ENCODE data around the gene CBX5.
A peak's percentile ranks its signal among the peaks of the same experiment; 100 is the strongest.
"Not testable (repeated sequence)": the region's sequence is repeated elsewhere in the genome, so short reads cannot be mapped to it uniquely, and the experiment has no call there.

Gene CBX5

DNA sequence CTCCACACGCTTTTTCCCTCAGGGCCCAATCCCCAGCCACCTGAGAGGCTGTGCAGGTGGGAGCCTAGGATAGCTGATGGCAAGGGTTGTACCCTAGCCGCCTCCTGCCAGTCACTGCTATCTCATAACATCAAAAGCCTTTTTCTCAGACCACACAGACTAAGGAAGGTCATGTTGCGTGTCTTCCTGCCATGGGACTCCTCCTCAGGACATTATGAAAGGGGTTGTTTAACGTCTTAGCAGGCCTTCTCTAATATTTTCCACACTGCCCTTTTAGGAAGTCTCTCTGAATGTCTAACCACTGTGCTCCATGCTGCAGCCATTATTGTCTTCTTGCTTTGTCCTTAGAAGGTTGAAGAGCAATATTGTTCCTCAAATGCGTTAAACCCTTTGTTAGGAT lies 83.5 kb downstream of the CBX5 start:
- no peak for ATAC-seq

DNA sequence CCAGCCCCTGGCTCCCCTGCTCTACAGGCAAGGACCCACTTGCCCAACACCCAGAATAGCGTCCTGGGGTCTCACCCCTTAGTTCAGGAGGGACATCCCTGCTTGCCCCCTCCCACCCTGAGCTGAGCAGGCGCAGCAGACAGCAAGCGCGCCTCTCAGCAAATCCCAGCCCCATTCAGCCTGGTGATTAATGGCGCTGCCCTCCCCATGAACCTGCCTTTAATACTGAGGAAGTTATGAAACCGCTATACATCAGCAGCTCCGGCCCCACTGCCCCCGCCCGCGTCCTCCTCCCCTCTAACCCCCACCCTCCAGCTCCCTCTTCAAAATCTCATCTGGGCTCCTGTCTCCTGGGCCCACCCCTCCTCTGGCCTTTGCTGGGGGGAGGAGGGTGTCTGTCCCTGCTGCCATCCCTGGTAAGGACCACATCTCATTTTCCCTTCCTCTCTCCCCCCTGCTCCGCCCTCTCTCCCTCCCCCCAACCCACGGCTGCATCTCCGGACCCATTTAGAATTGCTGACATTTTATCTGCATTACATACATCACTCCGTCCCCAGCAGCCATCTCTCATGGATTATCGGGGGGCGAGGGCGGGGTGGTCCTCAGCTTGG lies 84.1 kb downstream of the CBX5 start:
- peak in 1 of 2 donors; percentile 47 for ATAC-seq

GRCh38 chr12:54195080-54195736 lies 84.7 kb downstream of the CBX5 start:
- no peak for ATAC-seq

- not testable (repeated sequence) for ATAC-seq
Measured at GRCh38 chr12:54194611-54195010, 85.3 kb downstream of the CBX5 start.

DNA sequence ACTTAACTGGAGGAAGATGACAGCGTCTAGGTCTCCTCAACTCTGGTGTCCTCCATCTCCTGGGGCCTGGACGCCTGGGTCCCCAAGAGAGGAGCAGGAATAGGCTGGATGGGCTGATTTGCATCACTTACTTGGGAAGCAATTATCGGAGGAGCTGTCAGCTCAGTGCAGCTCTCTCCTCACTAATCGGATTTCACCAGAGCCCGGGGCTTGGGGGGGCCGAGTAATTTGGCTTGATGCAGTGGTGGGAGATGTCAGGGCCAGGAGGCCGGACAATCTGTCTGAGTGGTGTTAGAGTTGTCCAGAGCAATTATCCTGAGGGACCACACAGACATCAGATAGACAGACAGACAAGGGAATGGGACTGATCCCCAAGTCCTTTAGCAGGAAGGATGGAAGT lies 86.5 kb downstream of the CBX5 start:
- no peak for ATAC-seq

- ATAC-seq: peak; percentile 45 to 52
Measured at GRCh38 chr12:54191550-54192022, 88.3 kb downstream of the CBX5 start.

GRCh38 chr12:54191126-54191525 lies 88.8 kb downstream of the CBX5 start:
- no peak for ATAC-seq

- ATAC-seq: peak in 1 of 2 donors; percentile 5
Measured at GRCh38 chr12:54189198-54189539, 90.8 kb downstream of the CBX5 start.

DNA sequence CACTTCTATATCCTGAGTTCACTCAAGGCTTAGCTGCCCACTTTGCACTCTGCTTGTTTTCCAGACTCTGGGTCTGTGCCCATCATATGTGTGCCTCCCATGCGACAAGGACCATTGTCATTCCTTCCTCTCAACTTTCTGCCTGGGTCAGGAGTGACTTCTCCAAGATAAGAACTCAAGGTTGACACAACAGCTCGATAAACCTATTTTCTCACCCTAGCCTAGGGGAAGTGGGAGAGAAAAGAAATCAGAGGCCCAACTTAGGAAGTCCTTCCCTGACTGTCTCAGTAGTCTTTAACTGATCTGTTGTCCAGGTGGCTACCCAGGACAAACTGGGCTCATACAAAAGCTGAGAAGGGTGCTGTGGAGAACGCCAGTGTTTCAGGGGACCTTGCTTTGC lies 92.8 kb downstream of the CBX5 start:
- ATAC-seq: no peak

DNA sequence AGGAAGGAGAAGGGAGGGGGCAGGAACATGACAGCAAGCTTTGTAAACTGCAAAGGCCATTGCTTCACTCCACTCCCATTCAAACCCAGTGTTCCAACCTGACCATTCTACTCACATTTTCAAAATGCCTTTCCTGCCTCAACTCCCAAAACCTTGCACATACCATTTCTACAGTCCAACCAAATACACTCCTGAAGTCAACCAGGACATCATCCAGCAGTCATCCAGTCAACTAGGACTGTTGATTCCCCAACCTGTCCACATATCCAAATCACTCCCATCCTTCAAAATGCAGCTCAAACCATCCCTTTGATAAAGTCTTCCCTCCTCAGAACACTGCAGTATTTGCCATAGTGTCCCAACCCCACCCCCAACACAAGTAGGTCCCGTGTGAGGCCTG lies 94.0 kb downstream of the CBX5 start:
- ATAC-seq: no peak

DNA sequence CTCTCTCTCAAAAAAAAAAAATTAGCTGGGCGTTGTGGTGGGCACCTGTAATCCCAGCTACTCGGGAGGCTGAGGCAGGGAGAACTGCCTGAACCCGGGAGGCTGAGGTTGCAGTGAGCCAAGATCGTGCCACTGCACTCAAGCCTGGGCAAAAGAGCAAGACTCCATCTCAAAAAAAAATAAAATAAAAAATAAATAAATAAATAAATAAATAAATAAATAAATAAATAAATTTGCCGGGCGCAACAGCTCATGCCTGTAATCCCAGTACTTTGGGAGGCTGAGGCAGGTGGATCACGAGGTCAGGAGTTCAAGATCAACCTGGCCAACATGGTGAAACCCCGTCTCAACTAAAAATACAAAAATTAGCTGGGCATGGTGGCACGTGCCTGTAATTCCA lies 94.6 kb downstream of the CBX5 start:
- ATAC-seq: not testable (repeated sequence)

DNA sequence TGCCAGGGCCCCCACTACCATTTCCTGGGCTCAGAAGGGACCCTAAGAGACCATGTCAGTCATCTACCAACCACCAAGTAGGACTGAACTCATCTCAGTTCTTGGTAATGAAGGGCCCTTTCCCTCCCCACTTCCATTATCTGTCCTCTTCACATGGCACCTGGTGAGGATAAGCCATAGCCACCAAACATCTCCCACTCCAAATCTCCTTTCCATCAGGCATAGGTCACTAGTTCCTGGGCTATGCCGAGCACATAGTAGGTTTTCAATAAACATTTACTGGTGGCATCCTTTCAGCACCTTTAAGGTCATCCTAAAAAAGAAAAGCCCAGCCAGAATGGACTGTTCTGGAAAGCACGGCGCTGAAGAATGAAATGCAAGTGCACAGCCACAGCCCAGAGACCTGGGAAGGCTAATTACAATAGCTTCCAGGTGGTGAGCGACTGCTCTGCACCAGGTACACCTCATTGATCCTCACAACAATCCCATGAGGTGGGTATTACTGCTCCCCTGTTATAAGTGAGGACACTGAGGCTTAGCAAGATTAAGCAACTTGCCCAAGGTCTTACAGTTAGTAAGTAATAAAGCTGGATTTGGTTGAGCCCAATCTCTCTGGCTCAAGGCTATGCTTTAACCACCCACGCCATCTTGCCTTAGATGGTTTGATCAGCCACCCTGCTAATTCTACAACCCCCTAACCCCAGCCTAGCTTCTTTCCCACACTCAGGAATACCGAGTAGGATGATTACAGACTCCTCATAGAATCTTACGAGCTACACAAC lies 95.7 kb downstream of the CBX5 start:
- no peak for ATAC-seq

DNA sequence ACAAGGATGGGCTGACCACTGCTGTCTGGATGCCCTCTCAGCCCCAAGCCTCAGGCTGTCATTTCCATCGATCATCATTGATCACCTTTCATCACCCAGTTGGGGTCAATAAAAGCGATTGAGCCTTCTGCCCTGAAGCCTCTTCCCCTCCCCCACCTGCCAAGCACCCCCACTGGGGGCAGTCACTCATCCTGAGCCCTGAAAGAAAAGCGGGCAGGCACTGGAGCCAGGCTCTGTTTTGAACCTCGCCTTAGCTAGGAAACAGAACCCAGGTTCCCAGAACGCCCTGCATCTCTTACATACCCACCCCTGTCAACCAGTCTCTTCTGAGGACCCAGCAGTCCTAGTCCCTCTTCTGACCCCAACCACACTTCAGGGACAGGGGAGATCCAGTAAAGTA lies 96.9 kb downstream of the CBX5 start:
- ATAC-seq: no peak

- ATAC-seq: no peak
Measured at GRCh38 chr12:54182086-54182485, 97.8 kb downstream of the CBX5 start.

Measured in activated CD4-positive, CD25-positive, alpha-beta regulatory T cell treated with anti-CD3 and anti-CD28 coated beads, Interleukin-2, amount 50 U/mL, for 24 hours (primary cell).